Endothelial cell (in vitro differentiated cells): ENCODE data around the gene NGEF. TPM values are rescaled to one million over a fixed set of nuclear protein-coding genes. Genes with fewer than 3 reads are reported as not detected.
"Not testable (repeated sequence)": the region's sequence is repeated elsewhere in the genome, so short reads cannot be mapped to it uniquely, and the experiment has no call there.

Experiments
- DNase-seq: peaks from one replicate; pipeline ENCODE4 v3.0.0; 2021; ENCODE audit warnings: low spot score
- H3K27ac Mint-ChIP-seq: one replicate; pipeline ENCODE4 v1.8.0; 2021; ENCODE audit warnings: mixed read lengths, inconsistent platforms; ENCODE audit not compliant: unreplicated experiment
- H3K27me3 Mint-ChIP-seq: one replicate; pipeline ENCODE4 v1.8.0; 2021; ENCODE audit warnings: mild to moderate bottlenecking, moderate library complexity, mixed read lengths, inconsistent platforms; ENCODE audit not compliant: unreplicated experiment
- H3K36me3 Mint-ChIP-seq: one replicate; pipeline ENCODE4 v1.8.0; 2021; ENCODE audit warnings: mild to moderate bottlenecking, low read depth, mixed read lengths, inconsistent platforms; ENCODE audit not compliant: unreplicated experiment
- H3K4me1 Mint-ChIP-seq: one replicate; pipeline ENCODE4 v1.8.0; 2021; ENCODE audit warnings: mild to moderate bottlenecking, mixed read lengths, inconsistent platforms; ENCODE audit not compliant: unreplicated experiment
- H3K4me3 Mint-ChIP-seq: one replicate; pipeline ENCODE4 v1.8.0; 2021; ENCODE audit warnings: mild to moderate bottlenecking, mixed read lengths, inconsistent platforms; ENCODE audit not compliant: unreplicated experiment
- H3K9me3 Mint-ChIP-seq: one replicate; pipeline ENCODE4 v1.8.0; 2021; ENCODE audit warnings: mixed read lengths, inconsistent platforms; ENCODE audit not compliant: unreplicated experiment
- CTCF ChIP-seq: fragments of 200-600 bp; sonication (generic); IDR thresholded peaks from one replicate; pipeline ENCODE4 v1.5.0; 2021; ENCODE audit warnings: antibody characterized with exemption; ENCODE audit not compliant: unreplicated experiment
- total RNA-seq: library from RNA; stranded (reverse); fragmentation: NEBNext Ultra II Directional; extraction: Animal tissue kit (Norgen Biotek cat#: 25700); gene quantifications from one replicate; pipeline ENCODE4 v1.2.1, GENCODE V29; 2021; ENCODE audit not compliant: unreplicated experiment

NGEF gene
- total RNA-seq, 1 donor from 2014 or later: 1.4 TPM

GRCh38 chr2:232857158-232857563, 155.9 kb downstream of the NGEF start:
- no peak for TF ChIP-seq CTCF
- no peaks in the 10 kb centered on the region for H3K27me3 Mint-ChIP-seq
- no peak for DNase-seq
- no peak overlapping the region for H3K4me3 Mint-ChIP-seq
- no peaks in the 10 kb centered on the region for H3K9me3 Mint-ChIP-seq
- peaks cover 29% of the 10 kb centered on the region for H3K36me3 Mint-ChIP-seq
- H3K4me1 Mint-ChIP-seq: no peaks in the 10 kb centered on the region
- no peak overlapping the region for H3K27ac Mint-ChIP-seq

- H3K4me1 Mint-ChIP-seq: no peaks in the 10 kb centered on the region
- H3K9me3 Mint-ChIP-seq: no peaks in the 10 kb centered on the region
- peaks cover 1% of the 10 kb centered on the region for H3K27me3 Mint-ChIP-seq
- TF ChIP-seq CTCF: no peak
- H3K4me3 Mint-ChIP-seq: no peak overlapping the region
- H3K36me3 Mint-ChIP-seq: peaks cover 37% of the 10 kb centered on the region
- DNase-seq: no peak
- no peak overlapping the region for H3K27ac Mint-ChIP-seq
Observed at GRCh38 chr2:232854082-232854481, 159.0 kb downstream of the NGEF start.

- no peaks in the 10 kb centered on the region for H3K9me3 Mint-ChIP-seq
- peaks cover 1% of the 10 kb centered on the region for H3K27me3 Mint-ChIP-seq
Observed at GRCh38 chr2:232852676-232853075, 160.4 kb downstream of the NGEF start.

GRCh38 chr2:232852081-232852480, 161.0 kb downstream of the NGEF start:
- H3K36me3 Mint-ChIP-seq: peaks cover 36% of the 10 kb centered on the region
- H3K4me3 Mint-ChIP-seq, DNase-seq, H3K9me3 Mint-ChIP-seq, H3K27ac Mint-ChIP-seq, H3K27me3 Mint-ChIP-seq, H3K4me1 Mint-ChIP-seq: not testable (repeated sequence)

More at GRCh38 chr2:232852676-232853075, 160.4 kb downstream of the NGEF start:
- TF ChIP-seq CTCF: no peak
- peaks cover 38% of the 10 kb centered on the region for H3K36me3 Mint-ChIP-seq
- peak overlapping the region; percentile 48 for H3K27ac Mint-ChIP-seq
- no peaks in the 10 kb centered on the region for H3K4me1 Mint-ChIP-seq
- no peak for DNase-seq
- no peak overlapping the region for H3K4me3 Mint-ChIP-seq

GRCh38 chr2:232850039-232850438, 163.0 kb downstream of the NGEF start:
- Mint-ChIP-seq H3K27ac (no peak overlapping the region), H3K4me1 (no peaks in the 10 kb centered on the region), H3K27me3 (peaks cover 1% of the 10 kb centered on the region), H3K4me3 (no peak overlapping the region), H3K9me3 (no peaks in the 10 kb centered on the region), H3K36me3 (peaks cover 40% of the 10 kb centered on the region)
- no peak for TF ChIP-seq CTCF
- DNase-seq: no peak

- Mint-ChIP-seq H3K9me3 (no peaks in the 10 kb centered on the region), H3K4me3 (no peak overlapping the region), H3K27me3 (no peaks in the 10 kb centered on the region), H3K4me1 (peaks cover 22% of the 10 kb centered on the region), H3K27ac (no peak overlapping the region), H3K36me3 (peaks cover 38% of the 10 kb centered on the region)
- TF ChIP-seq CTCF: no peak
- no peak for DNase-seq
Observed at GRCh38 chr2:232846055-232846454, 167.0 kb downstream of the NGEF start.
